CD14-positive monocyte (primary cell): ENCODE results near the gene TBL1XR1. TPM values are rescaled to one million over a fixed set of nuclear protein-coding genes. Genes with fewer than 3 reads are reported as not detected.
A peak's percentile ranks its signal among the peaks of the same experiment; 100 is the strongest.
"Not testable (repeated sequence)": the region's sequence is repeated elsewhere in the genome, so short reads cannot be mapped to it uniquely, and the experiment has no call there.

Source experiments
- DNase-seq, 3 donors: peaks; one replicate each; pipeline ENCODE4 v3.0.0-alpha.2; 2011 to 2022
- H2AFZ ChIP-seq: 2 replicates; pipeline ENCODE4 v1.6.0; 2012; ENCODE audit warnings: mild to moderate bottlenecking, low read depth, low read length, inconsistent platforms; ENCODE audit not compliant: insufficient read depth, poor library complexity, severe bottlenecking
- H3K27ac ChIP-seq, 2 donors: 1 replicate in 1 of 2; 2 replicates in 1 of 2; pipeline ENCODE4 v1.5.1; 2012 to 2013; ENCODE audit warnings: low read length in 2 of 2, control low read depth in 1 of 2, inconsistent platforms in 1 of 2, low read depth in 1 of 2, mild to moderate bottlenecking in 1 of 2
- H3K27me3 ChIP-seq, 2 donors: one replicate each; pipeline versions ENCODE4 v1.6.0 to v1.6.1; 2011 to 2013; ENCODE audit warnings: low read length in 2 of 2; ENCODE audit not compliant: control insufficient read depth in 2 of 2, insufficient read depth in 2 of 2
- H3K36me3 ChIP-seq, 2 donors: replicated peaks in 1 of 2; 1 replicate in 1 of 2; 2 replicates in 1 of 2; pipeline versions ENCODE4 v1.5.1 to v1.6.1; 2012 to 2013; ENCODE audit warnings: low read length in 2 of 2, control low read depth in 1 of 2, inconsistent platforms in 1 of 2, mild to moderate bottlenecking in 1 of 2; ENCODE audit not compliant: insufficient read depth in 2 of 2, control insufficient read depth in 1 of 2
- H3K4me1 ChIP-seq, 2 donors: 1 replicate in 1 of 2; 2 replicates in 1 of 2; pipeline versions ENCODE4 v1.5.1 to v1.6.1; 2012 to 2013; ENCODE audit warnings: low read length in 2 of 2, control low read depth in 1 of 2, inconsistent platforms in 1 of 2, mild to moderate bottlenecking in 1 of 2, moderate library complexity in 1 of 2; ENCODE audit not compliant: insufficient read depth in 2 of 2, control insufficient read depth in 1 of 2
- H3K4me2 ChIP-seq: replicated peaks from 2 replicates; pipeline ENCODE3; 2012; ENCODE audit warnings: low read length, moderate library complexity, mild to moderate bottlenecking; ENCODE audit not compliant: poor library complexity, severe bottlenecking; ENCODE audit errors: extremely low read depth
- H3K4me3 ChIP-seq, 3 experiments: fragments of 200-600 bp in 1 of 3; sonication (generic) in 1 of 3; replicated peaks in 1 of 3; 1 replicate in 2 of 3; 2 replicates in 1 of 3; pipeline ENCODE4 v1.5.1; 2011 to 2013; ENCODE audit warnings: low read length in 3 of 3, mild to moderate bottlenecking in 3 of 3, control low read depth in 2 of 3, low read depth in 2 of 3, inconsistent platforms in 1 of 3, moderate library complexity in 1 of 3
- H3K79me2 ChIP-seq: 2 replicates; pipeline ENCODE4 v1.6.0; 2012; ENCODE audit warnings: mild to moderate bottlenecking, control low read depth, inconsistent platforms, low read length, moderate library complexity; ENCODE audit not compliant: insufficient read depth
- H3K9ac ChIP-seq: 2 replicates; pipeline ENCODE4 v1.6.0; 2017; ENCODE audit warnings: low read length, mild to moderate bottlenecking; ENCODE audit not compliant: insufficient read depth, poor library complexity, severe bottlenecking
- H3K9me3 ChIP-seq, 2 donors: replicated peaks in 1 of 2; 1 replicate in 1 of 2; 2 replicates in 1 of 2; pipeline versions ENCODE4 v1.5.1 to v1.6.1; 2012 to 2013; ENCODE audit warnings: low read length in 2 of 2, control low read depth in 1 of 2; ENCODE audit not compliant: control insufficient read depth in 1 of 2, insufficient read depth in 1 of 2
- H4K20me1 ChIP-seq: 2 replicates; pipeline ENCODE4 v1.6.0; 2012; ENCODE audit warnings: mild to moderate bottlenecking, low read length, control low read depth, moderate library complexity; ENCODE audit not compliant: insufficient read depth
- H3K27ac Mint-ChIP-seq, 7 donors: one replicate each; pipeline ENCODE4 v1.8.0; 2020; ENCODE audit warnings: mild to moderate bottlenecking in 7 of 7, mixed read lengths in 7 of 7, moderate library complexity in 6 of 7, inconsistent platforms in 2 of 7
- H3K27me3 Mint-ChIP-seq, 3 donors: one replicate each; pipeline ENCODE4 v1.8.0; 2021 to 2022; ENCODE audit warnings: low read depth in 3 of 3, mild to moderate bottlenecking in 3 of 3, mixed read lengths in 3 of 3, moderate library complexity in 3 of 3, inconsistent platforms in 1 of 3
- H3K36me3 Mint-ChIP-seq, 2 donors: one replicate each; pipeline ENCODE4 v1.8.0; 2020; ENCODE audit warnings: mixed read lengths in 2 of 2, inconsistent platforms in 1 of 2, mild to moderate bottlenecking in 1 of 2
- H3K4me1 Mint-ChIP-seq: one replicate; pipeline ENCODE4 v1.8.0; 2020; ENCODE audit warnings: mild to moderate bottlenecking, mixed read lengths
- H3K4me3 Mint-ChIP-seq, 2 donors: one replicate each; pipeline ENCODE4 v1.8.0; 2020; ENCODE audit warnings: mild to moderate bottlenecking in 2 of 2, mixed read lengths in 2 of 2, moderate library complexity in 1 of 2
- H3K9me3 Mint-ChIP-seq, 7 donors: one replicate each; pipeline ENCODE4 v1.8.0; 2020 to 2022; ENCODE audit warnings: mixed read lengths in 7 of 7, mild to moderate bottlenecking in 6 of 7, moderate library complexity in 6 of 7, inconsistent platforms in 2 of 7
- WGBS: methylation state at CpG from one replicate; pipeline ENCODE4 v1.1.5; 2013; ENCODE audit warnings: missing lambda C conversion rate; ENCODE audit not compliant: insufficient coverage; 5-methylcytosine and 5-hydroxymethylcytosine counted together
- intact Hi-C, 2 donors: fragments of 100-400 bp; cut with micrococcal nuclease; formaldehyde crosslinking; loops; one replicate each; pipeline versions ENCODE4 v1.15.0 to v1.15.1; 2023
- polyA plus RNA-seq, 3 donors: library from polyadenylated mRNA; depleted of rRNA in 1 of 3; unstranded in 2 of 3; stranded (reverse) in 1 of 3; fragments of 300-500 nt in 2 of 3; fragments of >200 nt in 1 of 3; fragmentation: Illumina TruSeq in 2 of 3; gene quantifications; 1 replicate in 2 of 3; 2 replicates in 1 of 3; pipeline ENCODE4 v1.2.3, GENCODE V29; 2012 to 2021
- TF ChIP-seq, protein P1 (sequence below): fragments of 200-600 bp; IDR thresholded peaks from one replicate; pipeline ENCODE4 v1.8.0; 2022; ENCODE audit warnings: antibody characterized with exemption, mild to moderate bottlenecking

TBL1XR1 gene
- polyA plus RNA-seq, 3 donors, result 10.2 to 20.4 (median 18.3) TPM

DNA sequence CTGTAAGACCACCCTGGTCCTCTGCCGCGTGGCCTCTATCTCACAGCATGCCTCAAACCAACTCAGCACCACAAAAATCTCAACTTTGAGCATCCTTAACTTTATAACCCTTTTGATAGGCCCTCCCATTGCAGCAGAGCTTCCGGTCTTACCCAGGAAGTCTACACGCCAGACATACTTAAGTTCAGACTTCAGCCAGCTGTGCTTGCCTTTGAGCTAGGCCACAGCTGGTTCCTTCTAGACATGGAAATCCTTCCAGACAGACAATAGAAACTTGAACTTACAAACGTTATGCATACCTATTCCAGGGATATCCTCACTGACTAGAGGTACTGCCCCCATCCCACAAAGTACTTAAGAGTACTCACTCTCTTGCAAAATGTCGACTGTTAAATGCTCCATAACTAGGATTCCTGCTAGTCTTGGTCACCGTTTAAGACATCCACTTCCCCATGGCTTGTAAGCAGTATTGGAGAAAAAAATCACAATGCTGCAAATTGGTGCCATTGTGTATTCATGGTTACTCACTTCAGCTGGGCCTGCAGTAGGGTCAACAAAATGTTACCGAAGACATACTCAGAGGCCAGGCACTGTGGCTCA, 183.5 kb downstream of the TBL1XR1 start:
- H3K4me2 ChIP-seq, result no peak overlapping the region

DNA sequence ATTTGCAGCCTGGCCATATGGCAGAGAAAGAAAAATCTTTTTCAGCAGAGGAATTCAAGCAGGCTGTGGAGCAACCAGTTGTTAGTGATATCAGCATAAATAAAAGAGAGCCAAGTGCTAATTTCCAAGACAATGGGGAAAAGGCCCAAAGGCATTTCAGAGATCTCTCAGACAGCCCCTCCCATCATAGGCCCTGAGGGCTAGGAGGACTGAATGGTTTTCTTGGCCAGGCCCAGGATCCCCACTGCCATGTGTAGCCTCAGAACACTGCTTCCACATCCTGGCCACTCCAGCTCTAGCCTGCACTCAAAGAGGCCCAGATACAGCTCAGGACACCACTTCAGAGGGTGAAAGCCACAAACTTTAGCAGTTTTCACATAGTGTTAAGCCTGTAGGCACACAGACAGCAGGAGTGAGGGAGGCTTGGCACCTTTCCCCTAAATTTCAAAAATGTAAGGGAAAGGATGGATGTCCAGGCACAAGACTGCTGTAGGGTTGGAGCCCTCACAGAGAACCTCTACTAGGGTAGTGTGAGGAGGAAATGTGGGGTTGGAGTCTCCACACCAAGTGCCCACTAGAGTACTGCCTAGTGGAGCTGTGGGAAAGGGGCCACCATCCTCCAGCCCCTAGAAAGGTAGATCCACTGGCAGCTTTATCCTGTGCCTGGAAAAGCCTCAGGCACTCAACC, 191.4 kb downstream of the TBL1XR1 start:
- H3K4me3 Mint-ChIP-seq, result no peak overlapping the region

More for the DNA sequence above, 183.5 kb downstream of the TBL1XR1 start:
- Histone ChIP-seq H3K27me3 (no peaks in the 10 kb centered on the region), H3K79me2 (no peaks in the 10 kb centered on the region), H3K4me3 (no peak overlapping the region), H3K4me1 (no peaks in the 10 kb centered on the region), H3K36me3 (peaks cover under 1 to 11% of the 10 kb centered on the region in 2 donors), H2AFZ (no peak overlapping the region), H4K20me1 (no peaks in the 10 kb centered on the region), H3K27ac (no peak overlapping the region), H3K9ac (no peak overlapping the region), H3K9me3 (no peaks in the 10 kb centered on the region)
- TF ChIP-seq, protein P1, sequence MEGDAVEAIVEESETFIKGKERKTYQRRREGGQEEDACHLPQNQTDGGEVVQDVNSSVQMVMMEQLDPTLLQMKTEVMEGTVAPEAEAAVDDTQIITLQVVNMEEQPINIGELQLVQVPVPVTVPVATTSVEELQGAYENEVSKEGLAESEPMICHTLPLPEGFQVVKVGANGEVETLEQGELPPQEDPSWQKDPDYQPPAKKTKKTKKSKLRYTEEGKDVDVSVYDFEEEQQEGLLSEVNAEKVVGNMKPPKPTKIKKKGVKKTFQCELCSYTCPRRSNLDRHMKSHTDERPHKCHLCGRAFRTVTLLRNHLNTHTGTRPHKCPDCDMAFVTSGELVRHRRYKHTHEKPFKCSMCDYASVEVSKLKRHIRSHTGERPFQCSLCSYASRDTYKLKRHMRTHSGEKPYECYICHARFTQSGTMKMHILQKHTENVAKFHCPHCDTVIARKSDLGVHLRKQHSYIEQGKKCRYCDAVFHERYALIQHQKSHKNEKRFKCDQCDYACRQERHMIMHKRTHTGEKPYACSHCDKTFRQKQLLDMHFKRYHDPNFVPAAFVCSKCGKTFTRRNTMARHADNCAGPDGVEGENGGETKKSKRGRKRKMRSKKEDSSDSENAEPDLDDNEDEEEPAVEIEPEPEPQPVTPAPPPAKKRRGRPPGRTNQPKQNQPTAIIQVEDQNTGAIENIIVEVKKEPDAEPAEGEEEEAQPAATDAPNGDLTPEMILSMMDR, result no peak
- Mint-ChIP-seq H3K4me3 (no peak overlapping the region), H3K36me3 (peaks cover 8 to 15% of the 10 kb centered on the region in 2 donors), H3K9me3 (peaks cover 0 to 4% (median 0%) of the 10 kb centered on the region in 7 donors), H3K4me1 (no peaks in the 10 kb centered on the region), H3K27ac (peak overlapping the region in 1 of 7 donors; percentile 11), H3K27me3 (peaks cover 0 to 2% (median 0%) of the 10 kb centered on the region in 3 donors)
- DNase-seq, result no peak
- intact Hi-C loops, result no loop called here
- 89% methylated on average over 7 of the region's 8 CpGs for WGBS

DNA sequence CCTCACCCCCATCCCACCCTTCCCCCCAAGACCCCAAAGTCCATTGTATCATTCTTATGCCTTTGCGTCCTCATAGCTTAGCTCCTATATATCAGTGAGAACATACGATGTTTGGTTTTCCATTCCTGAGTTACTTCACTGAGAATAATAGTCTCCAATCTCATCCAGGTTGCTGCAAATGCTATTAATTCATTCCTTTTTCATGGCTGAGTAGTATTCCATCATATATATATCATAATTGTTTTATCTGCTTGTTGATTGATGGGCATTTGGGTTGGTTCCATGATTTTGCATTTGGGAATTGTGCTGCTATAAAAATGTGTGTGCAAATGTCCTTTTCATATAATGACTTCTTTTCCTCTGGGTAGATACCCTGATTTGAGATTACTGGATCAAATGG, 197.1 kb downstream of the TBL1XR1 start:
- WGBS, result 100% methylated on average over 1 of the region's 2 CpGs
- H3K9ac ChIP-seq, H3K4me2 ChIP-seq, H3K79me2 ChIP-seq, H3K27me3 Mint-ChIP-seq, H3K27ac ChIP-seq, DNase-seq, H3K4me3 Mint-ChIP-seq, H3K27ac Mint-ChIP-seq, H3K4me1 ChIP-seq, H4K20me1 ChIP-seq, intact Hi-C loops, H3K4me1 Mint-ChIP-seq, H3K36me3 ChIP-seq, H3K9me3 Mint-ChIP-seq, H3K36me3 Mint-ChIP-seq, H3K4me3 ChIP-seq, H2AFZ ChIP-seq, H3K9me3 ChIP-seq, H3K27me3 ChIP-seq: not testable (repeated sequence)

More for the DNA sequence above, 191.4 kb downstream of the TBL1XR1 start:
- peaks cover 18 to 23% (median 22%) of the 10 kb centered on the region in 7 donors for H3K9me3 Mint-ChIP-seq
- H3K9ac ChIP-seq, result no peak overlapping the region
- H3K4me1 ChIP-seq, result no peaks in the 10 kb centered on the region
- no peak overlapping the region for H3K4me2 ChIP-seq
- DNase-seq, result no peak
- H3K27ac Mint-ChIP-seq, result no peak overlapping the region
- H3K9me3 ChIP-seq, result peaks cover 14 to 25% of the 10 kb centered on the region in 2 donors
- H3K4me3 ChIP-seq, result no peak overlapping the region
- no peaks in the 10 kb centered on the region for H3K36me3 ChIP-seq
- no peaks in the 10 kb centered on the region for H3K27me3 ChIP-seq
- H3K4me1 Mint-ChIP-seq, result no peaks in the 10 kb centered on the region
- H4K20me1 ChIP-seq, result no peaks in the 10 kb centered on the region
- TF ChIP-seq, protein P1, result no peak
- intact Hi-C loops, result no loop called here
- H3K27ac ChIP-seq, result no peak overlapping the region
- H3K79me2 ChIP-seq, result no peaks in the 10 kb centered on the region
- H3K27me3 Mint-ChIP-seq, result peaks cover 0 to 1% (median 0%) of the 10 kb centered on the region in 3 donors
- H2AFZ ChIP-seq, result no peak overlapping the region
- H3K36me3 Mint-ChIP-seq, result peaks cover 0 to 4% of the 10 kb centered on the region in 2 donors
